Iris pigment epithelial cell (primary cell): Measurements from ENCODE around the gene ATF3.

Source experiments
- DNase-seq: peaks from one replicate; pipeline ENCODE4 v3.0.0-alpha.2; 2011; ENCODE audit warnings: low read depth

ATF3 gene

GRCh38 chr1:212608959-212609700 is 569 bp downstream of the ATF3 start:
- peak; percentile 43 for DNase-seq

- DNase-seq: no peak
Observed at GRCh38 chr1:212609701-212610574, 1.4 kb downstream of the ATF3 start.

GRCh38 chr1:212610575-212610967 is 2.0 kb downstream of the ATF3 start:
- no peak for DNase-seq

GRCh38 chr1:212611000-212611948 is 2.7 kb downstream of the ATF3 start:
- no peak for DNase-seq

GRCh38 chr1:212612041-212612961 is 3.7 kb downstream of the ATF3 start:
- peak; percentile 48 for DNase-seq

- DNase-seq: no peak
Observed at GRCh38 chr1:212613440-212614335, 5.1 kb downstream of the ATF3 start.

GRCh38 chr1:212614453-212615200 is 6.1 kb downstream of the ATF3 start:
- no peak for DNase-seq

- DNase-seq: no peak
Observed at GRCh38 chr1:212615201-212615470, 6.6 kb downstream of the ATF3 start.

- DNase-seq: no peak
Observed at GRCh38 chr1:212618466-212619210, 10.1 kb downstream of the ATF3 start.

GRCh38 chr1:212620293-212620692 is 11.7 kb downstream of the ATF3 start:
- DNase-seq: no peak

GRCh38 chr1:212621043-212621948 is 12.7 kb downstream of the ATF3 start:
- no peak for DNase-seq

- DNase-seq: no peak
Observed at GRCh38 chr1:212621949-212622305, 13.4 kb downstream of the ATF3 start.

- DNase-seq: no peak
Observed at GRCh38 chr1:212622467-212622866, 13.9 kb downstream of the ATF3 start.

GRCh38 chr1:212622906-212623305 is 14.3 kb downstream of the ATF3 start:
- no peak for DNase-seq

GRCh38 chr1:212623603-212624002 is 15.0 kb downstream of the ATF3 start:
- DNase-seq: no peak

- no peak for DNase-seq
Observed at GRCh38 chr1:212624976-212625501, 16.5 kb downstream of the ATF3 start.

GRCh38 chr1:212625781-212626450 is 17.4 kb downstream of the ATF3 start:
- DNase-seq: no peak
